GM18873 (cell line): ENCODE measurements around the gene ADCY3.

Experiments used
- ATAC-seq: cut with Tn5 transposase; IDR thresholded peaks from one replicate; pipeline ENCODE4 v1.9.1; 2021; ENCODE audit warnings: mild to moderate bottlenecking, moderate library complexity, moderate number of reproducible peaks; ENCODE audit not compliant: unreplicated experiment, low FRiP score

Gene ADCY3

DNA sequence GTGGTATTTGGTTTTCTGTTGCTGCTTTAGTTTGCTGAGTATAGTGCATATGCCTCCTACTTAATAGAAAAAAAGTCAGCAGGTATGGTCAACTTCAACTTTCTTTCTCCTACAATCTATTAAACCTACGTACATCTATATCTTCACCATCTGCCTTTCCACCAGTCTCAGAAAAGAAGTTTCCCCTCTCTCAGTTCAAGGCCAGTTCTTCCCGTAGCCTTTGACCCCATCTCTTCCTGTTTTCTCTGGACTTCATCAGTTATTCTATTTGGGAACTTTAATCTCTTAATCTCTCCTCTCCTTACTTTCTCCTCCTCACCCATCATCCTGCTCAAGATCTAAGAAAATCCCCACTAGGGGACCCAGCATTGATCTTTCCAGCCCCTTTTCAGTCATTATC is 132.5 kb downstream of the ADCY3 start:
- ATAC-seq, result no peak

DNA sequence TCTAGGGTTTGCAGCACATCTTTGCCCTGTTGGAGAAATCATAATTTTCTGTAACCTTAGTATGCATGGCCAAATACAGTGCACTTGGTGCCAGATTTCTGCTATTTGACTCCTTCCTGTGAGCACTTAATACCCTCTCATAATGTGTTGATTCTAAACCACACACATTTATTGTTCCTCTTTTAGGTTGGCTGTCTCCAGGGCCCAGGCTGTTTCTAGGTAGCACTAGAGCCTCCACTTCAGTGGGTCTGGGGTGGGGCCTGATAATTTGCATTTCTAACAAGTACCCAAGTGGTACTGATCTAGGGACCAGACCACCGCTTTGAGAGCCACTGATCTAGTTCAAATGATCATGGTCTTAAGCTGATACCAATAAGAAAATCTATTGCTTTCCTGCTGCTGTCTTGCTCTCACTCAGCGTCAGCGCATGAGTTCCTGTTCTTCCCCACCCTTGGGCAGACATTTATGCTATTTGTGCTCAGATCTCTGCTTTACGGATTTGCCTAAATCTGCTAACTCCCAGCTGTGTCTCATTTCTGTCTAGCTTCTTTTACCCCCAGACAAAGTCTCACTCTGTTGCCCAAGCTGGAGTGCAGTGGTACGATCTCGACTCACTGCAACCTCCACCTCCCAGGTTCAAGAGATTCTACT is 134.2 kb downstream of the ADCY3 start:
- peak; percentile 63 for ATAC-seq

- ATAC-seq, result no peak
Measured at GRCh38 chr2:24783641-24784040, 136.4 kb downstream of the ADCY3 start.

DNA sequence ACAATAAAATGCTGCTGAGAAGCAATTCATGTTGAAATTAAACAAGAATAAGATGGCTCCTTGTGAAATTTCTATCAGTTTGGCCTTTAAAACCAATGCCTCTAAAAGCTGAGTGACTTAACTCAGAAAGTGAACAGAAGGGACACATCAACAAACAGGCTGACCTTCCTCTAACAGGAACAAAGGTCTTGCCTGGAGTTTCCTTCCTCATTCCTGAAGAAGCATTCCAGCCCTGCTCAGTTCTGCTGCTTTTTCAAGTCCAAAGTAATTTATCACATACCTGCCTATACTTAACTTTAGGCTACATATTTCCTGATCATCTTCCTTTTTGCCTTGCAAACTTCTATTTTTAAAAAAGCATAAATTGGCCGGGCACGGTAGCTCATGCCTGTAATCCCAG is 140.9 kb downstream of the ADCY3 start:
- no peak for ATAC-seq

DNA sequence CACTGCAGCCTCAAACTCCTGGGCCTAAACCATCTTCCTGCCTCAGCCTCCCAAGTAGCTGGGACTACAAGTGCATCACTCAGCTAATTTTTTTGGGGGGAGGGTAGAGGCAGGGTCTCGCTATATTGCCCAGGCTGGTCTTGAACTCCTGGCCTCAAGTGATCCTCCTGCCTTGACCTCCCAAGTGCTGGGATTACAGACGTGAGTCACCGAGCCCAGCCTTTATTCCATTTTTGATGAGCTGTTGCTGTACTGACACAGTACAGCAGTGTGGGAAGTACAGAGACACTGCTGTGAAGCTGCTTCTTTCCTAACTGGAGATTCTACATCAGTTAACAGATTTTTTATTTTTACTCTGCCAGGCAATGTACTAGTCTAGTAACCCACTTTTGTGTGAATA is 145.7 kb downstream of the ADCY3 start:
- no peak for ATAC-seq

GRCh38 chr2:24771764-24772586 is 148.1 kb downstream of the ADCY3 start:
- no peak for ATAC-seq

- ATAC-seq, result no peak
Measured at GRCh38 chr2:24771061-24771460, 149.0 kb downstream of the ADCY3 start.
